ENCODE results near the gene ALAD.

ALAD gene

DNA sequence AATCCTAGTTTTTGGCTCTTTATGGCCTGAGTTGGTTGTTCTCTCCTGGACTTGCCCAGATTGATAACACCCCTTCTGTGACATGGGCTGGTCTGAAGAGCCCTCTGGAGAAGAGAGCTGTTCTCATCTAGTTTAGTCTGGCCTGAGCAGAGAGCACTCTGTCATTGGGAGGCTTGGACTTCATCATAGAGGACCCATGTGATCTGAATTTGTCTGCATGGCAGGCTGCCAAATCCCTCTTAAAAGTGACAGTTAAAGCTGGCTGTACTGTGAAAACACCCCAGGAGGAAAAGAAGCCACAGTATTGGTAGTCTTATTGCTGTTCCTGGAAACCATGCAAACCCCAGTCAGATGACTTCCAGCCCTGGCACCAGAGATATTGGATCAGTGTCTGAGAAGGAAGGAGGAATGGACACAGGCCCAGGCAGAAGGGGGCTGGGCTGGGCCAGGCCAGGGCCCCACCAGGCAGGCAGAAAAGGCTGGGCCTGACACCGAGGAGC is 57.3 kb downstream of the ALAD start:
- Histone ChIP-seq H4K20me1 (ENCODE audit: insufficient read depth, low read length) (no peaks in the 10 kb centered on the region), H3K27ac (ENCODE audit: low read length) (no peak overlapping the region), H3K36me3 (replicated peaks; ENCODE audit: low read depth, low read length) (no peaks in the 10 kb centered on the region), H3K79me2 (ENCODE audit: low read length) (no peaks in the 10 kb centered on the region), H3K4me3 (ENCODE audit: low read length) (no peak overlapping the region), H3K4me2 (ENCODE audit: low read length) (no peak overlapping the region), H3K27me3 (ENCODE audit: low read depth, low read length) (no peaks in the 10 kb centered on the region), H3K4me1 (ENCODE audit: low read length) (peaks cover 20% of the 10 kb centered on the region), H3K9ac (ENCODE audit: low read length) (no peak overlapping the region), H2AFZ (ENCODE audit: low read depth, low read length) (no peak overlapping the region), H3K9me3 (ENCODE audit: insufficient read depth, low read length) (no peaks in the 10 kb centered on the region)
- TF ChIP-seq, protein P1, sequence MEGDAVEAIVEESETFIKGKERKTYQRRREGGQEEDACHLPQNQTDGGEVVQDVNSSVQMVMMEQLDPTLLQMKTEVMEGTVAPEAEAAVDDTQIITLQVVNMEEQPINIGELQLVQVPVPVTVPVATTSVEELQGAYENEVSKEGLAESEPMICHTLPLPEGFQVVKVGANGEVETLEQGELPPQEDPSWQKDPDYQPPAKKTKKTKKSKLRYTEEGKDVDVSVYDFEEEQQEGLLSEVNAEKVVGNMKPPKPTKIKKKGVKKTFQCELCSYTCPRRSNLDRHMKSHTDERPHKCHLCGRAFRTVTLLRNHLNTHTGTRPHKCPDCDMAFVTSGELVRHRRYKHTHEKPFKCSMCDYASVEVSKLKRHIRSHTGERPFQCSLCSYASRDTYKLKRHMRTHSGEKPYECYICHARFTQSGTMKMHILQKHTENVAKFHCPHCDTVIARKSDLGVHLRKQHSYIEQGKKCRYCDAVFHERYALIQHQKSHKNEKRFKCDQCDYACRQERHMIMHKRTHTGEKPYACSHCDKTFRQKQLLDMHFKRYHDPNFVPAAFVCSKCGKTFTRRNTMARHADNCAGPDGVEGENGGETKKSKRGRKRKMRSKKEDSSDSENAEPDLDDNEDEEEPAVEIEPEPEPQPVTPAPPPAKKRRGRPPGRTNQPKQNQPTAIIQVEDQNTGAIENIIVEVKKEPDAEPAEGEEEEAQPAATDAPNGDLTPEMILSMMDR (IDR thresholded peaks at IDR 0.05; ENCODE audit: low read depth, low read length), result no peak
- TF ChIP-seq EZH2phosphoT487 (IDR thresholded peaks at IDR 0.05; ENCODE audit: low read depth), result no peak

DNA sequence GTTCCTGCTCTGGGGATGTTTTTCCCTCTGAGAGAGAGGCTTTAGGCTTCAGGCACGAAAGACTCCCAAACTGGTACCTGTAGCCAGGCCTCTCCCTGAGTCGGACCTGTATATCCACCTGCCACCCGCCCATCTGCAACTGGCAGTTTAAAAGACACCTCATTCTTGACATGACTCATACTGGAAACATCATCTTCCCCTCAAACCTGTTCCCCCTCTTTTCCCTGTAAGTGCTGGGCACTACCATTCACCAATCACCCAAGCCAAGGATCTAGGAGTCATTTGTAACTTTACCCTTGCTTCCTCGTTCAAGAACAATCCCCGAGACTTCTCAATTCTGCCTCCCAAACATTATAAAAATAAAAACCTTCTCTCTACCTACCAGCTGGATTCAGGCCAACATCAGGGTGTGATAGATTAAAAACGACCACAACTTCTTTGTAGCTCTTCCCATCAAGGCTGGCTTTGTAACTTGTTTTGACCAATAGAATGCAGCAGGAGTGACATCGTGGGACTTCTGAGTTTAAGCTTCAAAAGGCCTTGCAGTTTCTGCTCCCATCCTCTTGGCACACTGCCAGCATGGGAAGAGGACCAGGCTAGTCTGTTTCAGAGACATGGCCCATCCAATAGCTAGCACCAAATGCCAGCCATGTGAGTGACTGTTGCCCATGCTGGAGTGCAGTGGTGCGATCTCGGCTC is 59.2 kb downstream of the ALAD start:
- Histone ChIP-seq H3K9me3 (ENCODE audit: insufficient read depth, low read length) (no peaks in the 10 kb centered on the region), H3K4me3 (ENCODE audit: low read length) (no peak overlapping the region), H3K36me3 (replicated peaks; ENCODE audit: low read depth, low read length) (no peaks in the 10 kb centered on the region), H3K79me2 (ENCODE audit: low read length) (no peaks in the 10 kb centered on the region), H3K27me3 (ENCODE audit: low read depth, low read length) (no peaks in the 10 kb centered on the region), H3K4me2 (ENCODE audit: low read length) (no peak overlapping the region), H3K27ac (ENCODE audit: low read length) (no peak overlapping the region), H3K4me1 (ENCODE audit: low read length) (peaks cover 20% of the 10 kb centered on the region), H3K9ac (ENCODE audit: low read length) (no peak overlapping the region), H2AFZ (ENCODE audit: low read depth, low read length) (no peak overlapping the region), H4K20me1 (ENCODE audit: insufficient read depth, low read length) (no peaks in the 10 kb centered on the region)
- TF ChIP-seq, protein P1 (IDR thresholded peaks at IDR 0.05; ENCODE audit: low read depth, low read length), result no peak
- TF ChIP-seq EZH2phosphoT487 (IDR thresholded peaks at IDR 0.05; ENCODE audit: low read depth), result no peak

DNA sequence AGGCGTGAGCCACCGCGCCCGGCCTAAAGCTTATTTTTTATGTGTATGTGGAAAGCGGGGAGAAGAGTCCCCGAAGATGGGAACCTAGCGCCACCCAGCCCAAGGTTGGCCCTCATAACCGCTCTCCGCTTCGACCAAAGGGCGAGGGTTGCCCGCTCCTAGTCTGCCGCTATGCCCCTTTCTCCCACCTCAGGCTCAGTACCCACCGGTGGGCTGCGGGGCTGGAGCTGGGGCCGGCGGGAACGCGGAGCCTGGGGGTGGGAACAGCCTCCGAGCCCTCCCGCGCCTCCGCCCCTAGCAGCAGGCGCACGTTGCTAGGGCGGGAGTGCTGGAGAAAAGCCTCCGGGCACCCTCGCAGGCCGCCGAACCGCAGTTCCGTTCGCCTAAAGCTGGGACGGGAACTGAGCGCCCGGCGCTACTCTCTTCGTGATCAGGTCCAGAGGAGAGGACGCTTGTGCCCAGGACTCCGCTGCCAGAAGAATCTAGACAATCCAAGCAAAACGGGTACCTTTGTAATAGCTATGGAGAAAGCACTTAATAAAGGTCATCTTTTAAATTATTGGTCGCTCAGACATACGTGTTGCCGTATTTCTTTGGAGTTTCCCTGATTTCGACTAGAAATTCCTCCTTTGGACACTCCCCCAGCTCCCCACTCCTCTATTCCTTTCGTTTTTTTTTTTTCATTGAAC is 60.9 kb downstream of the ALAD start, which contains the start of gene WDR31:
Gene WDR31, minus strand, starts transcription at position 265 of the 689 bp plus-strand sequence. CDS start 8,253 bp downstream, outside the sequence.
- H3K27ac ChIP-seq (ENCODE audit: low read length), result no peak within 1 kb of the TSS
- H3K9ac ChIP-seq (ENCODE audit: low read length), result peak within 1 kb of the TSS; percentile 70
- no peaks in the 10 kb centered on the region for H3K79me2 ChIP-seq (ENCODE audit: low read length)
- peak within 1 kb of the TSS; percentile 99 for H2AFZ ChIP-seq (ENCODE audit: low read depth, low read length)
- H3K36me3 ChIP-seq (replicated peaks; ENCODE audit: low read depth, low read length), result no peaks in the 10 kb centered on the region
- no peaks in the 10 kb centered on the region for H4K20me1 ChIP-seq (ENCODE audit: insufficient read depth, low read length)
- H3K4me1 ChIP-seq (ENCODE audit: low read length), result peaks cover 15% of the 10 kb centered on the region
- no peak for TF ChIP-seq EZH2phosphoT487 (IDR thresholded peaks at IDR 0.05; ENCODE audit: low read depth)
- TF ChIP-seq, protein P1 (IDR thresholded peaks at IDR 0.05; ENCODE audit: low read depth, low read length), result peak; percentile 8; the same call in 1 of the 2 replicates
- no peaks in the 10 kb centered on the region for H3K27me3 ChIP-seq (ENCODE audit: low read depth, low read length)
- H3K4me2 ChIP-seq (ENCODE audit: low read length), result peak within 1 kb of the TSS; percentile 99
- H3K9me3 ChIP-seq (ENCODE audit: insufficient read depth, low read length), result no peaks in the 10 kb centered on the region
- peak within 1 kb of the TSS; percentile 96 for H3K4me3 ChIP-seq (ENCODE audit: low read length)

DNA sequence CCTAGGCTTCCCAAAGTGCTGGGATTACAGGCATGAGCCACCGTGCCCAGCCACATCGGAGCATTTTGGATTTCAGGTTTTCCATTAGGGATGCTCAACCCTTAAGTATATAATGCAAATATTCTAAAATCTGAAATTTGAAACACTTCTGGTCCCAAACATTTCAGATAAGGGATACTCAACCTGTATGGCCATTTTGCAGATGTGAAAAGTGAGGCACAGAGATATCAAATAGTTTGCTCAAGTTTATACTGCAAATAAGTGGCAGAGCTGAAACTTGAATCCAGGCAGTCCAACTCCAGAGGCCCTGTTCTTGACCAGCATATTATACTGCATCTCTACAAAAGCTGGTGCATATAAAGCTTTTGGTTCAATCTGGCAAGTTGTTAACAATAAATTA is 63.4 kb downstream of the ALAD start:
- H3K36me3 ChIP-seq (replicated peaks; ENCODE audit: low read depth, low read length), result no peaks in the 10 kb centered on the region
- H3K4me1 ChIP-seq (ENCODE audit: low read length), result peaks cover 15% of the 10 kb centered on the region
- H2AFZ ChIP-seq (ENCODE audit: low read depth, low read length), result no peak overlapping the region
- TF ChIP-seq, protein P1 (IDR thresholded peaks at IDR 0.05; ENCODE audit: low read depth, low read length), result no peak
- no peak for TF ChIP-seq EZH2phosphoT487 (IDR thresholded peaks at IDR 0.05; ENCODE audit: low read depth)
- no peak overlapping the region for H3K4me3 ChIP-seq (ENCODE audit: low read length)
- no peak overlapping the region for H3K27ac ChIP-seq (ENCODE audit: low read length)
- H3K27me3 ChIP-seq (ENCODE audit: low read depth, low read length), result no peaks in the 10 kb centered on the region
- no peak overlapping the region for H3K9ac ChIP-seq (ENCODE audit: low read length)
- no peaks in the 10 kb centered on the region for H4K20me1 ChIP-seq (ENCODE audit: insufficient read depth, low read length)
- H3K4me2 ChIP-seq (ENCODE audit: low read length), result no peak overlapping the region
- no peaks in the 10 kb centered on the region for H3K9me3 ChIP-seq (ENCODE audit: insufficient read depth, low read length)
- no peaks in the 10 kb centered on the region for H3K79me2 ChIP-seq (ENCODE audit: low read length)

All from OCI-LY3 (cell line).